ENCODE results near the gene ATP10A. TPM values are rescaled to one million over a fixed set of nuclear protein-coding genes. Genes with fewer than 3 reads are reported as not detected.

The ATP10A gene
- total RNA-seq, 2 experiments from 2014 or later, result 0.06 TPM; not detected in 1

- Histone ChIP-seq H3K4me1 (ENCODE audit: insufficient read depth, low read length, poor library complexity, severe bottlenecking) (no peaks in the 10 kb centered on the region), H3K27ac (ENCODE audit: low read depth, low read length, poor library complexity, severe bottlenecking) (no peak overlapping the region), H3K79me2 (ENCODE audit: insufficient read depth, low read depth, low read length) (no peaks in the 10 kb centered on the region), H2AFZ (ENCODE audit: low read length) (no peak overlapping the region), H3K9me3 (ENCODE audit: low read length) (no peaks in the 10 kb centered on the region), H3K4me2 (ENCODE audit: low read length) (no peak overlapping the region), H3K4me3 (ENCODE audit: low read depth, low read length, poor library complexity, severe bottlenecking) (no peak overlapping the region), H4K20me1 (ENCODE audit: insufficient read depth, low read length) (no peaks in the 10 kb centered on the region), H3K36me3 (ENCODE audit: insufficient read depth, low read length) (no peaks in the 10 kb centered on the region), H3K9me2 (ENCODE audit: insufficient read depth, low read length) (no peaks in the 10 kb centered on the region)
- intact Hi-C loops (cut with micrococcal nuclease; ENCODE audit: unreplicated experiment), result loop anchor here (10.0 kb wide), 1 partner anchor 203 kb away; no protein-coding TSS in a partner anchor
- no TSS peak for BruUV-seq (replicated peaks)
- CTCF ChIA-PET (ENCODE audit: unreplicated experiment), result no interaction called here
- POLR2A ChIA-PET, result interaction anchor here (0.6 kb wide), 1 partner anchor 360 kb away, joined by 3 read pairs; no protein-coding TSS in a partner anchor
- no peak for TF ChIP-seq CTCF (conservative IDR thresholded peaks at IDR 0.05; ENCODE audit: low read length)
- no peak for TF ChIP-seq EZH2phosphoT487 (IDR thresholded peaks at IDR 0.05; ENCODE audit: borderline replicate concordance, low read depth, low read length)
- no peak for DNase-seq (ENCODE audit: low spot score)
These were observed 155.3 kb downstream of the ATP10A start for GRCh38 chr15:25707656-25708365.

- intact Hi-C loops (cut with micrococcal nuclease; ENCODE audit: unreplicated experiment), result loop anchor here (10.0 kb wide), 1 partner anchor 202 kb away; no protein-coding TSS in a partner anchor
- BruUV-seq (replicated peaks), result no TSS peak
These were observed 156.8 kb downstream of the ATP10A start for GRCh38 chr15:25706176-25706955.

More at GRCh38 chr15:25706176-25706955, 156.8 kb downstream of the ATP10A start:
- no peaks in the 10 kb centered on the region for H3K4me1 ChIP-seq (ENCODE audit: insufficient read depth, low read length, poor library complexity, severe bottlenecking)
- ChIA-PET CTCF (ENCODE audit: unreplicated experiment) (no interaction called here), POLR2A (no interaction called here)
- no peak overlapping the region for H3K27ac ChIP-seq (ENCODE audit: low read depth, low read length, poor library complexity, severe bottlenecking)
- no peak overlapping the region for H3K4me2 ChIP-seq (ENCODE audit: low read length)
- H2AFZ ChIP-seq (ENCODE audit: low read length), result no peak overlapping the region
- H3K9me2 ChIP-seq (ENCODE audit: insufficient read depth, low read length), result no peaks in the 10 kb centered on the region
- no peaks in the 10 kb centered on the region for H3K36me3 ChIP-seq (ENCODE audit: insufficient read depth, low read length)
- H4K20me1 ChIP-seq (ENCODE audit: insufficient read depth, low read length), result no peaks in the 10 kb centered on the region
- no peaks in the 10 kb centered on the region for H3K9me3 ChIP-seq (ENCODE audit: low read length)
- no peaks in the 10 kb centered on the region for H3K79me2 ChIP-seq (ENCODE audit: insufficient read depth, low read depth, low read length)
- TF ChIP-seq EZH2phosphoT487 (IDR thresholded peaks at IDR 0.05; ENCODE audit: borderline replicate concordance, low read depth, low read length) (no peak), CTCF (conservative IDR thresholded peaks at IDR 0.05; ENCODE audit: low read length) (no peak)
- no peak overlapping the region for H3K4me3 ChIP-seq (ENCODE audit: low read depth, low read length, poor library complexity, severe bottlenecking)
- no peak for DNase-seq (ENCODE audit: low spot score)
